PFSK-1 (cell line): ENCODE results near the gene CELF1.

ENCODE experiments used
- FOXP2 ChIP-seq: optimal IDR thresholded peaks from 2 replicates; pipeline ENCODE3; 2011; ENCODE audit warnings: borderline replicate concordance, control low read depth, inconsistent platforms; ENCODE audit not compliant: insufficient read depth; ENCODE audit errors: extremely low read length, extremely low read depth
- POLR2AphosphoS5 ChIP-seq: IDR thresholded peaks from 2 replicates; pipeline ENCODE4 v1.6.1; 2012; ENCODE audit warnings: low read depth, mild to moderate bottlenecking, control low read depth, low read length, moderate library complexity
- REST ChIP-seq, 2 experiments: IDR thresholded peaks; 2 replicates each; pipeline versions ENCODE4 v1.6.1 to v1.8.0; 2011 to 2012; ENCODE audit warnings: low read depth in 2 of 2, low read length in 2 of 2, control low read depth in 1 of 2, inconsistent platforms in 1 of 2, mild to moderate bottlenecking in 1 of 2, moderate library complexity in 1 of 2; ENCODE audit not compliant: insufficient read depth in 1 of 2
- SIN3A ChIP-seq: IDR thresholded peaks from 2 replicates; pipeline ENCODE4 v1.6.1; 2012; ENCODE audit warnings: mild to moderate bottlenecking, low read length, moderate library complexity, borderline replicate concordance; ENCODE audit not compliant: insufficient read depth
- TAF1 ChIP-seq: IDR thresholded peaks from 2 replicates; pipeline ENCODE4 v1.6.1; 2012; ENCODE audit warnings: low read length, control low read depth, borderline replicate concordance; ENCODE audit not compliant: insufficient read depth

Gene CELF1

GRCh38 chr11:47438721-47439120, 114.2 kb downstream of the CELF1 start:
- TF ChIP-seq REST (IDR thresholded peaks at IDR 0.05; ENCODE audit: insufficient read depth in 1 of 2, low read depth in 2 of 2, low read length in 2 of 2), result no peak

- TF ChIP-seq POLR2AphosphoS5 (no peak), REST (IDR thresholded peaks at IDR 0.05; ENCODE audit: insufficient read depth in 1 of 2, low read depth in 2 of 2, low read length in 2 of 2) (no peak), TAF1 (no peak), SIN3A (no peak)
Observed at GRCh38 chr11:47437746-47438418, 115.0 kb downstream of the CELF1 start.

- TF ChIP-seq TAF1 (no peak), FOXP2 (no peak), POLR2AphosphoS5 (no peak), REST (IDR thresholded peaks at IDR 0.05; ENCODE audit: insufficient read depth in 1 of 2, low read depth in 2 of 2, low read length in 2 of 2) (no peak), SIN3A (no peak)
Observed at GRCh38 chr11:47437218-47437745, 115.7 kb downstream of the CELF1 start.

- TF ChIP-seq POLR2AphosphoS5, result no peak
- TF ChIP-seq TAF1, result no peak
- TF ChIP-seq SIN3A, result no peak
- TF ChIP-seq REST (IDR thresholded peaks at IDR 0.05; ENCODE audit: insufficient read depth in 1 of 2, low read depth in 2 of 2, low read length in 2 of 2), result no peak
Observed at GRCh38 chr11:47436726-47437125, 116.2 kb downstream of the CELF1 start.

- TF ChIP-seq SIN3A, result no peak
- no peak for TF ChIP-seq REST (IDR thresholded peaks at IDR 0.05; ENCODE audit: insufficient read depth in 1 of 2, low read depth in 2 of 2, low read length in 2 of 2)
- TF ChIP-seq POLR2AphosphoS5, result no peak
- no peak for TF ChIP-seq FOXP2
- TF ChIP-seq TAF1, result no peak
Observed at GRCh38 chr11:47435687-47436086, 117.2 kb downstream of the CELF1 start.
